Measurements from ENCODE around the gene SLC4A11.

- TF ChIP-seq EZH2 (IDR thresholded peaks at IDR 0.05; ENCODE audit: low read length): no peak
- no peak for TF ChIP-seq CTCF (optimal IDR thresholded peaks at IDR 0.05 in 1 of 3, IDR thresholded peaks at IDR 0.05 in 1 of 3, conservative IDR thresholded peaks at IDR 0.05 in 1 of 3; ENCODE audit: extremely low read depth in 1 of 3, insufficient read depth in 2 of 3, low read length in 3 of 3)
Measured at GRCh38 chr20:3246682-3247081, 7.7 kb upstream of the SLC4A11 start.

Data from keratinocyte (primary cell).